Motor neuron (in vitro differentiated cells): ENCODE measurements around the gene SIRPB1. TPM values are rescaled to one million over a fixed set of nuclear protein-coding genes. Genes with fewer than 3 reads are reported as not detected.
A peak's percentile ranks its signal among the peaks of the same experiment; 100 is the strongest.
"Not testable (repeated sequence)": the region's sequence is repeated elsewhere in the genome, so short reads cannot be mapped to it uniquely, and the experiment has no call there.

Source experiments
- ATAC-seq, 8 experiments: fragments of 200-7000 bp; cut with Tn5 transposase; replicated peaks in 6 of 8; 2 replicates each; pipeline ENCODE4 v1.8.0; 2021; ENCODE audit warnings: mild to moderate bottlenecking in 8 of 8, moderate library complexity in 8 of 8
- H3K27ac ChIP-seq, 2 donors: fragments of 250-450 bp; sonication (Bioruptor Pico); 2 replicates each; pipeline ENCODE4 v1.9.0; 2021; ENCODE audit warnings: antibody characterized with exemption in 2 of 2, mild to moderate bottlenecking in 2 of 2, moderate library complexity in 1 of 2
- H3K4me1 ChIP-seq, 2 donors: fragments of 250-450 bp; sonication (Bioruptor Pico); replicated peaks in 1 of 2; 2 replicates each; pipeline ENCODE4 v1.6.1; 2021; ENCODE audit warnings: antibody characterized with exemption in 2 of 2, mild to moderate bottlenecking in 2 of 2, moderate library complexity in 1 of 2
- H3K4me3 ChIP-seq, 5 donors: fragments of 250-450 bp; sonication (Bioruptor Pico); 2 replicates each; pipeline ENCODE4 v1.9.0; 2021; ENCODE audit warnings: antibody characterized with exemption in 5 of 5, mild to moderate bottlenecking in 5 of 5, moderate library complexity in 4 of 5
- WGBS, 10 experiments: fragments of 450-650 bp; shearing (Covaris generic); methylation state at CpG; one replicate each; pipeline ENCODE4 v1.0.0; 2022; 5-methylcytosine and 5-hydroxymethylcytosine counted together
- in situ Hi-C, 9 experiments: fragments of 400-800 bp; cut with MboI; loops; one replicate each; pipeline ENCODE4 v1.15.0; 2021; ENCODE audit warnings: low sequenced_read_pairs in 9 of 9, low pct_unique_long_range_greater_than_20kb in 2 of 9; ENCODE audit not compliant: unreplicated experiment in 9 of 9
- total RNA-seq, 8 experiments: library from RNA; unstranded; fragments of 300-600 nt; gene quantifications; 2 replicates each; pipeline versions ENCODE4 v1.2.3 to v1.2.4, GENCODE V29; 2022

The SIRPB1 gene
- total RNA-seq, 8 experiments from 2014 or later, result 0.05 to 1.0 (median 0.22) TPM; not detected in 2

DNA sequence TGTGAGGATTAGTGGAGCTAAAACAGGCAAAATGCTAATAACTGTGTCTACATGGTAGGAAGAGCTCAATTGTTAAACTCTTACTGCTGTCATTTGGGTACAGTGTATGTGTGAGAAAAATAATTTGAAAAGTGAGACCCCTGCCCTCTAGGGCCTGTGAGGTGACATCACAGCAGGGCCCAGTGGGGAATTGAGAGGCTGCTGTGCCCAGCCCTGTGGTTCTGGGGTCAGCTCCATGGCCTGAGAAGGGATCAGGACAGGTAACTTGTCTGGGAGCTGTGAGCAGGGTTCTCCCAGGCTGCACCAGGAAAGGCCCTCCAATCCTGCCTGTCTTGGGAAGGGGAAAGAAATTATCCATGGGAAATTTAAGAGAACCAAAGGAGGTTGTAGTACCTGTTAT lies 1.3 kb downstream of the SIRPB1 start:
- Histone ChIP-seq H3K4me1 (no peaks in the 10 kb centered on the region), H3K27ac (no peak overlapping the region), H3K4me3 (no peak overlapping the region)
- in situ Hi-C loops, result no loop called here
- ATAC-seq, result no peak

GRCh38 chr20:1616858-1617434 lies 2.9 kb downstream of the SIRPB1 start:
- in situ Hi-C loops, result no loop called here
- Histone ChIP-seq H3K27ac (no peak overlapping the region), H3K4me1 (no peaks in the 10 kb centered on the region), H3K4me3 (no peak overlapping the region)
- ATAC-seq, result peak in 2 of 8 experiments; percentile 78 to 93

- H3K4me1 ChIP-seq, H3K4me3 ChIP-seq, ATAC-seq, in situ Hi-C loops, H3K27ac ChIP-seq: not testable (repeated sequence)
- WGBS, 10 experiments, result no CpG with 5 or more reads among the region's 5 CpGs
Observed at GRCh38 chr20:1610404-1610803, 9.4 kb downstream of the SIRPB1 start.

GRCh38 chr20:1608678-1609347 lies 11.0 kb downstream of the SIRPB1 start:
- in situ Hi-C loops, ATAC-seq, H3K27ac ChIP-seq, H3K4me3 ChIP-seq, H3K4me1 ChIP-seq: not testable (repeated sequence)
- WGBS, 10 experiments, result no CpG with 5 or more reads among the region's 5 CpGs

DNA sequence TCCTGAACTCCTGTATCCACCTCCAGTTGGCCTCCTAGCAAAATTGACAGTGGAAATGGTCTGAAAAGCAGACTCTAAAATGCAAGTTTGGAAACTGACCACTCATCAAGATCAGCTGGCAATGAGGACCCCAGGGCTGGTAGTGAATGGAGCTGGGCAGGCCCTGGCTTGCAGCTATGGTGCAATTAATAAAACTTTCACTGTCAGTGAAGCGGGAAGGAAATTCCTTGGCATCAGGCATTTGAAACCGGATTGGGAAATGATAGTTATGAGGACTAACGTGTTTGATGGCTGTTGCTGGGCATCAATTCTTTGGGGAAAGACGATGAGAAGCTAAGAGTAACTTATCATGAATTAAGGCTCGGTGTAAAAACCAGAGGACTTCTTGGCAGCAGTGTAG lies 19.1 kb downstream of the SIRPB1 start:
- in situ Hi-C loops, result no loop called here
- Histone ChIP-seq H3K4me1 (no peaks in the 10 kb centered on the region), H3K4me3 (no peak overlapping the region), H3K27ac (no peak overlapping the region)
- WGBS, 10 experiments, result no CpG with 5 or more reads among the region's 5 CpGs
- ATAC-seq, result no peak

DNA sequence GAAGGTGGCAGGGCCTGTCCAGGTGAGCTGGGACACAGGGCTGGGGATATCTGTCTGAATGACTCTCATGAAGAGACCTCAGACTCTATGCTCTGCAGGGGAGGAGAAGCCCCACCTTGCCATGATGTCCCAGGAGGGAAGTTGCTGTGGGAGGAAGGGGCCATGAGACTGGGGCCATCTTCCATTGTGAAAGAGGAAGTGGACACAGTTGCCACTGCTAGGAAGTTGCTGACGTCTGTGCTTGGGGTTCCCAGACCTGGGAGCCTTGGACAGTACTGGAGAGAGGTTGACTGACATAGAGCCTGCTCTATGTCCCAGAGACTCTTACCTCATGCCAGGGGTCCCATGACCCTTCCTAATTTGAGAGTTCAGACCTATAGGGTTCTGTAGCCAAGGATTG lies 24.5 kb downstream of the SIRPB1 start:
- Histone ChIP-seq H3K4me3 (no peak overlapping the region), H3K4me1 (no peaks in the 10 kb centered on the region), H3K27ac (no peak overlapping the region)
- in situ Hi-C loops, result no loop called here
- no CpG with 5 or more reads among the region's 1 CpG for WGBS, 10 experiments
- no peak for ATAC-seq

DNA sequence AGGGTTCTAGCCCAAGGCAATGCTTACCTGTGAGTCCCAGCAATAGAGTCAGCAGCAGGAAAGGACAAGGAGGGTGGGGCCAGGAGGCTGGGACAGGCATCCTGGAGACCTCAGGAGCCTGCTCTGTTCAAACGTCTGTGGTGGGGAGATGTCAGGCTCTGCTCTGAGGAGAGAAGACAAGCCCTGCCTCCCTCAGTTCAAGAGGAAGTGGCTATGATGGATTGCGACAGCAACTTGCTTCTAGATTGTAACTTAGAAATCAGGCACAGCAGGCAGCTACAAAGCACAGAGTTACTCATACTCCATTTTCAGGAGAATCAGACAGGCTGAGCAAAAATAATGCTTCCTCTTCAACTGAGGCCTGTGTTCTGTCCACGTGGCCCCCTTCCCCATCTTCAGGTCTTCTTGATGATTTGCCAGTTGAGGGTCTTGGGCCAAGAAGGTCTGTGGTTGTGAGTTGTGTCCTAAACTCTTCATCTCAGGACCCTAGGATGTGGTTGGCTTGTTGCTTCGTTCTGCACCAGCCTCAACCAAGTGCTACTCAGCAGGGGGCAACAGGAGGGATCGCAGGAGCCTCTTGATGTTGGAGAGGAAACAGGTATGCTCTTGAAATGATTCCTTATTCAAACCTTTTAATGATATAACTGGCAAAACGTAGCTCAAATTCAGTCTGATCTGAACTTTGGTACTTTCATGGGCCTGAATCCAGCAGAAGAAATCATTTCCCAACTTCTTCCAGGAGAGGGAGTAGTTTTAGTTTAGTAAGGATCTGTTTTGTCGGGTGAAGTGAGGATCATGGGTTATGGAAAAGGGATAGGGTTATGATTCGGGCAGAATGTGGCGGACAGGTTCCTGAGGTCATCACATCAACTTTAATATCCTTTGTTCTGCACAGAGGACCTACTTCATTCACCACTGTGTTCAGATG lies 31.0 kb downstream of the SIRPB1 start:
- H3K4me3 ChIP-seq, result no peak overlapping the region
- 0 to 48% methylated on average over 2 to 3 of the region's 9 CpGs; no CpG with 5 or more reads in 8 of the 10 experiments for WGBS, 10 experiments
- no peaks in the 10 kb centered on the region for H3K4me1 ChIP-seq
- in situ Hi-C loops, result no loop called here
- H3K27ac ChIP-seq, result no peak overlapping the region
- no peak for ATAC-seq

DNA sequence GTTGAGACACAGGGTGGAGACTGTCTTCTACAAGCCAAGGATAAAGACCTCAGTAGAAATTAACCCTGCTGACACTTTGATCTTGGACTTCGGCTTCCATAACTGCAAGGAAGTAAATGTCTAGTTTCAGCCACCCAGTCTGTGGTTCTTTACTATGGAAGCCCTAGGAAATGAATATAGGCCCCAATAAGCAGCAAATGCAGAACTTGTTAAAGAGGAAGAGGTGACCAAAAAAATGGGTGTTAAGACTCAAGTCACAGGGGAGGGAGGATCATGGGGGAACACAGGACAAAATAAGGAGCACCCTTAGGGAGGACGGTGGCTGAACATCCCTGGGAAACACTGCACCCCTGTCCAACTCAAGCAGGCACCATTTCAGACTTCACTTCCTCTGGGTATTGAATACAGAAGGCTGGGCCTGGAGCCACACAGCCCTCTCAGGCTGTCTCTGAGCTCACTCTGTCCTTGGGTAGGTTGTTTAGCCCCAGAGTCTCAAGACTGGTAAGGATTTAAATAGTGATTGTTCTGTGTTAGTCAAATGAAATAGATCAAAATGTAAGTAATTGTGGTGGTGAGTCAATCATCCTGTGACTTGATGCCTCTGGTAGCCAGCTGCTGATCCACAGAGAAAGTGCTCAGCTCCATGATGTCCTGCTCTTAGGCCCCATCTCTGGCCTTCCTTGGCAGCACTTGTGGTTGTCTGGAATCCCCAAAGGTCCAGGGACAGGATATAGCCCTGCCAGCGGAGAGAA lies 31.9 kb downstream of the SIRPB1 start:
- Histone ChIP-seq H3K27ac (no peak overlapping the region), H3K4me1 (no peaks in the 10 kb centered on the region), H3K4me3 (no peak overlapping the region)
- in situ Hi-C loops, result no loop called here
- WGBS, 10 experiments, result 50% methylated on average over 1 of the region's 3 CpGs; no CpG with 5 or more reads in 9 of the 10 experiments
- no peak for ATAC-seq

DNA sequence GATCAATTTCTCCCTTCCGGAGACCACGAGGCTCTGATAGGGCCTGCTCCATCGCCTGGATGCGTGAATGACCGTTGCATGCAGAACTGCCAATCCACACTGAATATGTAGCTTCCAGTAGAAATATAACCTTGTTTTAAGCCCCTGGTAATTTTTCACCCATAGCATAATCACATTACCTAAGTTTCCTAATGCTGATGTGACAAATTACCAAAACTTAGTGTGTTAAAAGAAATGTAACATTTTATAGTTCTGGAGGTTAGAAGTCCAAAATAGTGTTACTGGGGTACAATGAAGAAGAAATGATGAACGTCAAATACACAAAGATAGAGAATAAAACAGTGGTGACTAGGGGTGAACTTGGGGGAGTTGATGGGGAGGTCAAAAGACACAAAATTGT lies 40.3 kb downstream of the SIRPB1 start:
- Histone ChIP-seq H3K27ac (no peak overlapping the region), H3K4me1 (no peaks in the 10 kb centered on the region), H3K4me3 (no peak overlapping the region)
- in situ Hi-C loops, result no loop called here
- no peak for ATAC-seq
- 8 to 89% (median 62%) methylated on average over 1 to 6 of the region's 6 CpGs; no CpG with 5 or more reads in 3 of the 10 experiments for WGBS, 10 experiments

DNA sequence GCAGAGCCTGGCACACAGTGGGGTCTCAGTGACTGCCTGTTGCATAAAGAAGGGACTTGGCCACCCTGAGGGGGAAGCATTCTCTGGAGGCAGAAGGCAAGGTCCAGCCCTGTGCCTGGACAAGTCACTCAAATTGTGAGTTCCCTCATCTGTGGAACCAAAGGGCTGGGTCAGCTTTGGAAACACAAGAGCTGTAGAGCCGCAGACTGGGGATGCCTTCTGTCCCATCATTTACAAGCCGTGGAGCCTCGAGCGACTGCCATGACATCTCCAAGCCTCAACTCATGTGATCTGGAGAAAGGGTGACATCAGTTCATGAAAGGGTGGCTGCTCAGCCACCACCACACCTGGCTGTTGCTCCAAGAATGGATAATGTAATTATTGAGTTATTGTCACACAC lies 41.9 kb downstream of the SIRPB1 start:
- no peak overlapping the region for H3K4me3 ChIP-seq
- ATAC-seq, result no peak
- H3K4me1 ChIP-seq, result no peaks in the 10 kb centered on the region
- H3K27ac ChIP-seq, result no peak overlapping the region
- in situ Hi-C loops, result no loop called here
- 55 to 100% (median 93%) methylated on average over 1 to 4 of the region's 4 CpGs; no CpG with 5 or more reads in 6 of the 10 experiments for WGBS, 10 experiments

DNA sequence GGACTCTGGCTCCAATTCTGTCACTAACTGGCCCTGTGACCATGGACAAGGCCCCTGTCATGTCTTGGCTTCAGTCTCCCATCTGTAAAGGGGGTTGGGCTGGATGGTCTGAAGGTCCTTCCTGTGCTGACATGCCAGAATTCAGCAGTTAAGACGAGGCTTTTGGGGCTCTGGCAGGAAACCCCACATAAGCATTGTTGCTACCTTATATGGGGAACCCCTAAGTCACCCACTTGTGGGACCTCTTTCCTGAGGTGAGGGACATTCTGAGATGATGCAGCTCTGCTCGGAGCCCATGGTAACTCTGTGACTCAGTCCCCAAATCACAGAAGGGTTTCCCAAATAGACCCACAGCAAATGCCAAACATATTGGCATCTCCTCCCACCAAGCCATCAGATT lies 42.5 kb downstream of the SIRPB1 start:
- 0 to 80% (median 30%) methylated on average over 1 to 2 of the region's 2 CpGs; no CpG with 5 or more reads in 6 of the 10 experiments for WGBS, 10 experiments
- H3K4me1 ChIP-seq, in situ Hi-C loops, H3K27ac ChIP-seq, H3K4me3 ChIP-seq, ATAC-seq: not testable (repeated sequence)

GRCh38 chr20:1576641-1577040 lies 43.2 kb downstream of the SIRPB1 start:
- no peaks in the 10 kb centered on the region for H3K4me1 ChIP-seq
- no peak overlapping the region for H3K4me3 ChIP-seq
- H3K27ac ChIP-seq, result no peak overlapping the region
- in situ Hi-C loops, result no loop called here
- 17 to 90% (median 69%) methylated on average over 1 to 3 of the region's 3 CpGs; no CpG with 5 or more reads in 3 of the 10 experiments for WGBS, 10 experiments
- ATAC-seq, result no peak

- H3K27ac ChIP-seq, ATAC-seq, H3K4me1 ChIP-seq, H3K4me3 ChIP-seq, in situ Hi-C loops: not testable (repeated sequence)
- WGBS, 10 experiments, result no CpG with 5 or more reads among the region's 1 CpG
Observed at GRCh38 chr20:1576003-1576402, 43.8 kb downstream of the SIRPB1 start.
